Colonic mucosa (tissue), 4 donors: Measurements from ENCODE around the gene C1QTNF5. TPM values are rescaled to one million over a fixed set of nuclear protein-coding genes. Genes with fewer than 3 reads are reported as not detected.

Source experiments
- DNase-seq: peaks from one replicate; pipeline ENCODE4 v3.0.0-alpha.2; 2020
- H3K27ac ChIP-seq: fragments of 200-600 bp; one replicate; pipeline ENCODE4 v1.8.0; 2021
- H3K27me3 ChIP-seq: fragments of 200-600 bp; one replicate; pipeline ENCODE4 v1.8.0; 2021
- H3K36me3 ChIP-seq: fragments of 200-600 bp; one replicate; pipeline ENCODE4 v1.8.0; 2021
- H3K4me1 ChIP-seq: fragments of 200-600 bp; one replicate; pipeline ENCODE4 v1.8.0; 2021; ENCODE audit warnings: mild to moderate bottlenecking
- H3K4me3 ChIP-seq: fragments of 200-600 bp; one replicate; pipeline ENCODE4 v1.8.0; 2021
- H3K9ac ChIP-seq, 2 donors: one replicate each; pipeline ENCODE4 v1.7.0; 2013; ENCODE audit warnings: control low read depth in 2 of 2, low read depth in 2 of 2, low read length in 2 of 2
- H3K9me3 ChIP-seq: fragments of 200-600 bp; one replicate; pipeline ENCODE4 v1.8.0; 2021
- CTCF ChIP-seq: fragments of 200-600 bp; IDR thresholded peaks from one replicate; pipeline ENCODE4 v1.8.0; 2022; ENCODE audit warnings: antibody characterized with exemption, mild to moderate bottlenecking
- intact Hi-C: fragments of 100-400 bp; cut with DNase I; formaldehyde crosslinking; loops from one replicate; pipeline ENCODE4 v1.14.1; 2022
- total RNA-seq, 2 donors: library from RNA; stranded (reverse); fragmentation: NEBNext Ultra II Directional in 1 of 2; extraction: Animal tissue kit (Norgen Biotek cat#: 25700) in 1 of 2; gene quantifications; one replicate each; pipeline ENCODE4 v1.2.1, GENCODE V29; 2021
- donor health status: healthy.
- donor health status: DM: no; HTN: no; CAD: no.
- donor health status: DM: no; HTN: no; CAD: no.

The C1QTNF5 gene
- total RNA-seq, 2 donors from 2014 or later, result 5.3 to 8.7 TPM

GRCh38 chr11:119373921-119374631 is 33.4 kb upstream of the C1QTNF5 start:
- Histone ChIP-seq H3K4me3 (no peak overlapping the region), H3K36me3 (no peaks in the 10 kb centered on the region), H3K27me3 (no peaks in the 10 kb centered on the region), H3K9ac (peak overlapping the region in 1 of 2 donors; percentile 47), H3K9me3 (no peaks in the 10 kb centered on the region), H3K27ac (no peak overlapping the region), H3K4me1 (peaks cover 12% of the 10 kb centered on the region)
- peak; percentile 91 for TF ChIP-seq CTCF
- intact Hi-C loops, result loop anchor here (2.0 kb wide), 1 partner anchor 17 kb away; no protein-coding TSS in a partner anchor
- peak; percentile 86 for DNase-seq

- no peaks in the 10 kb centered on the region for H3K9me3 ChIP-seq
- H3K27me3 ChIP-seq, result no peaks in the 10 kb centered on the region
- DNase-seq, result no peak
- peak overlapping the region in 1 of 2 donors; percentile 47 for H3K9ac ChIP-seq
- H3K27ac ChIP-seq, result no peak overlapping the region
- TF ChIP-seq CTCF, result no peak
- H3K4me1 ChIP-seq, result peaks cover 12% of the 10 kb centered on the region
- no peak overlapping the region for H3K4me3 ChIP-seq
- intact Hi-C loops, result loop anchor here (2.0 kb wide), 1 partner anchor 16 kb away; no protein-coding TSS in a partner anchor
- no peaks in the 10 kb centered on the region for H3K36me3 ChIP-seq
Measured at GRCh38 chr11:119373059-119373920, 32.6 kb upstream of the C1QTNF5 start.

- H3K9ac ChIP-seq, result no peak overlapping the region
- H3K27ac ChIP-seq, result no peak overlapping the region
- no peak for DNase-seq
- no peaks in the 10 kb centered on the region for H3K9me3 ChIP-seq
- H3K4me1 ChIP-seq, result peaks cover 19% of the 10 kb centered on the region
- intact Hi-C loops, result loop anchor here (2.0 kb wide), 1 partner anchor 16 kb away; no protein-coding TSS in a partner anchor
- no peaks in the 10 kb centered on the region for H3K36me3 ChIP-seq
- H3K4me3 ChIP-seq, result no peak overlapping the region
- TF ChIP-seq CTCF, result no peak
- no peaks in the 10 kb centered on the region for H3K27me3 ChIP-seq
Measured at GRCh38 chr11:119372260-119373058, 31.8 kb upstream of the C1QTNF5 start.

- Histone ChIP-seq H3K36me3 (no peaks in the 10 kb centered on the region), H3K4me3 (no peak overlapping the region), H3K4me1 (peaks cover 23% of the 10 kb centered on the region), H3K27ac (no peak overlapping the region), H3K9ac (no peak overlapping the region), H3K9me3 (no peaks in the 10 kb centered on the region), H3K27me3 (no peaks in the 10 kb centered on the region)
- no peak for TF ChIP-seq CTCF
- DNase-seq, result no peak
- intact Hi-C loops, result loop anchor here (2.0 kb wide), 1 partner anchor 15 kb away; no protein-coding TSS in a partner anchor
Measured at GRCh38 chr11:119371778-119372182, 31.1 kb upstream of the C1QTNF5 start.

- Histone ChIP-seq H3K27ac (peak overlapping the region; percentile 70), H3K9ac (peak overlapping the region in 1 of 2 donors; percentile 68)
- intact Hi-C loops, result no loop called here
Measured at GRCh38 chr11:119371067-119371601, 30.5 kb upstream of the C1QTNF5 start.

More at GRCh38 chr11:119371067-119371601, 30.5 kb upstream of the C1QTNF5 start:
- Histone ChIP-seq H3K4me1 (peaks cover 23% of the 10 kb centered on the region), H3K4me3 (no peak overlapping the region), H3K27me3 (no peaks in the 10 kb centered on the region), H3K9me3 (no peaks in the 10 kb centered on the region), H3K36me3 (no peaks in the 10 kb centered on the region)
- DNase-seq, result no peak
- no peak for TF ChIP-seq CTCF
